ENCODE data around the gene RRP9.
"Not testable (repeated sequence)": the region's sequence is repeated elsewhere in the genome, so short reads cannot be mapped to it uniquely, and the experiment has no call there.

DNA sequence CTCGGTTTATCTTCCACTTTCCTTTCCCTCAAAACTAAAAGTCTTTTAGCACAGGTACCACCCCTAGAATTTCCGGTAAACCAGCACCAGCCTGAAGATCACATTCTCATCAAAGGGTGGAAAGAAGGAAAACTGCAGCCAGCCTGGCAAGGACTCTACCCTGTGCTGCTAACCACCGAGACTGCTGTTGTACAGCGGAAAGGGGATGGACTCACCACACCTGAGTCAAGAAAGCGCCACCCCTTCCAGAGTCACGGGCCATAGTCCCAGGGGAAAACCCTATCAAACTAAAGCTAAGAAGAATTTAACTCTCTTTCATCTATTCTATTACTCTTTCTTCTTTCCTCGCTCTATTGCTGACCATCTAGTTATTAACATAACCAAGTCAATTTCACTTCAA, 41.7 kb downstream of the RRP9 start:
- not testable (repeated sequence) for TF ChIP-seq POLR2A (IDR thresholded peaks at IDR 0.05; ENCODE audit: low read length); GATA1 (IDR thresholded peaks at IDR 0.05; ENCODE audit: low read depth, low read length)

All from erythroblast (primary cell).